Ovary (tissue), 9 donors: ENCODE data around the gene ENPP7. TPM values are rescaled to one million over a fixed set of nuclear protein-coding genes. Genes with fewer than 3 reads are reported as not detected.

ENCODE experiments used
- DNase-seq, 5 donors: peaks; one replicate each; pipeline ENCODE4 v3.0.0-alpha.2; 2019 to 2020
- H3K27ac ChIP-seq, 2 donors: fragments of 200-600 bp; one replicate each; pipeline versions ENCODE4 v1.5.1 to v1.8.0; 2019 to 2022
- H3K27me3 ChIP-seq: fragments of 200-600 bp; one replicate; pipeline ENCODE4 v1.8.0; 2022
- H3K36me3 ChIP-seq: fragments of 200-600 bp; sonication (generic); one replicate; pipeline ENCODE4 v1.5.1; 2019
- H3K4me1 ChIP-seq: one replicate; pipeline ENCODE4 v1.8.1; 2013; ENCODE audit warnings: mild to moderate bottlenecking, moderate library complexity; ENCODE audit not compliant: insufficient read depth
- H3K4me3 ChIP-seq: fragments of 200-600 bp; sonication (generic); one replicate; pipeline ENCODE4 v1.5.1; 2017
- H3K9me3 ChIP-seq, 2 donors: fragments of 200-600 bp in 1 of 2; sonication (generic) in 1 of 2; one replicate each; pipeline versions ENCODE4 v1.5.1 to v1.8.1; 2013 to 2019; ENCODE audit warnings: mild to moderate bottlenecking in 1 of 2, moderate library complexity in 1 of 2
- EP300 ChIP-seq: sonication (generic); formaldehyde crosslinking; IDR thresholded peaks from one replicate; pipeline ENCODE4 v1.6.1; 2017; ENCODE audit warnings: antibody characterized with exemption
- POLR2A ChIP-seq: fragments of 450-650 bp; IDR thresholded peaks from one replicate; pipeline ENCODE4 v1.6.1; 2017; ENCODE audit warnings: antibody characterized with exemption, mild to moderate bottlenecking, moderate library complexity
- WGBS, 3 donors: extraction: QIAGEN DNeasy Blood & Tissue Kit in 1 of 3; methylation state at CpG; one replicate each; pipeline versions ENCODE4 v1.1.5 to v1.1.7; 2013 to 2017; 5-methylcytosine and 5-hydroxymethylcytosine counted together
- intact Hi-C, 4 donors: fragments of 100-400 bp; cut with DNase I; formaldehyde crosslinking; loops; one replicate each; pipeline versions ENCODE4 v1.11.0 to v1.15.1; 2022 to 2023
- polyA plus RNA-seq, 2 donors: library from polyadenylated mRNA; stranded (reverse); fragments of 200-250 nt in 1 of 2; fragments of 350-450 nt in 1 of 2; fragmentation: Illumina TruSeq in 1 of 2; extraction: RNeasy Lipid Tissue Mini Kit (QIAGEN cat#74804) in 1 of 2; gene quantifications; one replicate each; pipeline ENCODE4 v1.2.3, GENCODE V29; 2013 to 2014
- total RNA-seq, 7 donors: library from RNA; depleted of rRNA in 2 of 7; stranded (reverse); fragments of >200 nt in 2 of 7; fragmentation: NEBNext Ultra II Directional in 3 of 7; extraction: Animal tissue kit (Norgen Biotek cat#: 25700) in 3 of 7; gene quantifications; one replicate each; pipeline versions ENCODE4 v1.1.0 to v1.2.4, GENCODE V29; 2016 to 2023
- TF ChIP-seq, protein P1 (sequence below), 3 donors: fragments of 450-650 bp in 2 of 3; fragments of 200-600 bp in 1 of 3; IDR thresholded peaks; one replicate each; pipeline versions ENCODE4 v1.5.1 to v1.8.0; 2016 to 2022; ENCODE audit warnings: antibody characterized with exemption in 3 of 3, mild to moderate bottlenecking in 1 of 3
- donor health status: DM: no; HTN: no; CAD: no; lungs with moderate emphysema.
- donor health status: DM: no; HTN: no; CAD: no.
- donor health status: Bipolar disorder and iron deficiency.
- donor health status: DM: yes; HTN: yes; CAD: no.
- donor health status: DM: no; HTN: no; CAD: no.
- donor health status: DM: yes; HTN: yes; CAD: no.

Gene ENPP7
- total and polyA plus RNA-seq, 9 donors, result not detected

DNA sequence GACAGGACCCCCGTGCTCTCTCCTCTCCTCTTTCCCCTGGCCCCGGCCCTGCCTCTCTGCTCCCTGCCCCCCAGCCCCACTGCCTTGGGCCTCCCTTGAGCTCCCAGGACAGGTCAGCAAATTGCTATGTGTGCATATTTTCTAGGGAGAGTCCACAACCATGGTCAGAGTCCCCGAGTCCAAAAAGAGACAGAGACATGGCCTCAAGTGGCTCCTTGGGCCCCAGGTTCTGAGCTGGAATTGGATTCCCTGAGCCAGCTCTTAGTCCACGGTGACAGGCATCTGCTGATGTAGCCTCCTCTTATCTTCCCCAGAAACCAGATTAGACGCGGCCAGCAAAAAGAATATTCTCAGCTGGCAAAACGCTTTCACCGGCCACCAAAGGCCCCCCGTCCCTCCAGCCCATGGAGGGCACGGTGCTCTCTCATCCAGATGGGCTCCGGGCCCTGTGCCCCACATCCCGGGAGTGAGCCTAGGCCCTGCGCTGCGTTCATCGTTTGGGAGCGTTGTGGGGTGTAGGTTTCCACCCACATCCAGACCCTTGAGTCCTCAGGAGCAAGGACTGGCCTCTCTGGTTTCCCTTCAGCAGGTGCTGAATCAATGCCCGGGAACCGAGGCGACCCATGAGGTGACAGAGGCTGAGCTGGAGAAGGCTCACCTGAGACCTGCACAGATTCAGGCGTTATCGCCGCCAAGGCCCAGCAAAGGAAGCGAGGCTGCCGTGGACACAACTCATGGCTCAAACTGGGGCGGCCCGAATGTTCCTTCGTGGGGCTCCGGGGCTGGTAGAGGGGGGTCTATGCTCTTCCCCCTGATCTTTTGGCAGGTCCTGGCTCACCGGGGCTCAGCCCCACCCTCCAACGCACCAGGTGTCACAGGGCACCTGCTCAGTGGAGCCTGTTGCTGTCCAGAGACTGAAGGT lies 16.3 kb upstream of the ENPP7 start:
- no peak for DNase-seq
- Histone ChIP-seq H3K27me3 (no peaks in the 10 kb centered on the region), H3K36me3 (no peaks in the 10 kb centered on the region), H3K27ac (no peak overlapping the region), H3K9me3 (no peaks in the 10 kb centered on the region), H3K4me3 (no peak overlapping the region), H3K4me1 (no peaks in the 10 kb centered on the region)
- intact Hi-C loops, result no loop called here
- TF ChIP-seq, protein P1, sequence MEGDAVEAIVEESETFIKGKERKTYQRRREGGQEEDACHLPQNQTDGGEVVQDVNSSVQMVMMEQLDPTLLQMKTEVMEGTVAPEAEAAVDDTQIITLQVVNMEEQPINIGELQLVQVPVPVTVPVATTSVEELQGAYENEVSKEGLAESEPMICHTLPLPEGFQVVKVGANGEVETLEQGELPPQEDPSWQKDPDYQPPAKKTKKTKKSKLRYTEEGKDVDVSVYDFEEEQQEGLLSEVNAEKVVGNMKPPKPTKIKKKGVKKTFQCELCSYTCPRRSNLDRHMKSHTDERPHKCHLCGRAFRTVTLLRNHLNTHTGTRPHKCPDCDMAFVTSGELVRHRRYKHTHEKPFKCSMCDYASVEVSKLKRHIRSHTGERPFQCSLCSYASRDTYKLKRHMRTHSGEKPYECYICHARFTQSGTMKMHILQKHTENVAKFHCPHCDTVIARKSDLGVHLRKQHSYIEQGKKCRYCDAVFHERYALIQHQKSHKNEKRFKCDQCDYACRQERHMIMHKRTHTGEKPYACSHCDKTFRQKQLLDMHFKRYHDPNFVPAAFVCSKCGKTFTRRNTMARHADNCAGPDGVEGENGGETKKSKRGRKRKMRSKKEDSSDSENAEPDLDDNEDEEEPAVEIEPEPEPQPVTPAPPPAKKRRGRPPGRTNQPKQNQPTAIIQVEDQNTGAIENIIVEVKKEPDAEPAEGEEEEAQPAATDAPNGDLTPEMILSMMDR (IDR thresholded peaks at IDR 0.05), result no peak
- TF ChIP-seq EP300, result no peak
- no peak for TF ChIP-seq POLR2A
- WGBS, 3 donors, result 65 to 72% (median 70%) methylated on average over 19 to 30 of the region's 30 CpGs

DNA sequence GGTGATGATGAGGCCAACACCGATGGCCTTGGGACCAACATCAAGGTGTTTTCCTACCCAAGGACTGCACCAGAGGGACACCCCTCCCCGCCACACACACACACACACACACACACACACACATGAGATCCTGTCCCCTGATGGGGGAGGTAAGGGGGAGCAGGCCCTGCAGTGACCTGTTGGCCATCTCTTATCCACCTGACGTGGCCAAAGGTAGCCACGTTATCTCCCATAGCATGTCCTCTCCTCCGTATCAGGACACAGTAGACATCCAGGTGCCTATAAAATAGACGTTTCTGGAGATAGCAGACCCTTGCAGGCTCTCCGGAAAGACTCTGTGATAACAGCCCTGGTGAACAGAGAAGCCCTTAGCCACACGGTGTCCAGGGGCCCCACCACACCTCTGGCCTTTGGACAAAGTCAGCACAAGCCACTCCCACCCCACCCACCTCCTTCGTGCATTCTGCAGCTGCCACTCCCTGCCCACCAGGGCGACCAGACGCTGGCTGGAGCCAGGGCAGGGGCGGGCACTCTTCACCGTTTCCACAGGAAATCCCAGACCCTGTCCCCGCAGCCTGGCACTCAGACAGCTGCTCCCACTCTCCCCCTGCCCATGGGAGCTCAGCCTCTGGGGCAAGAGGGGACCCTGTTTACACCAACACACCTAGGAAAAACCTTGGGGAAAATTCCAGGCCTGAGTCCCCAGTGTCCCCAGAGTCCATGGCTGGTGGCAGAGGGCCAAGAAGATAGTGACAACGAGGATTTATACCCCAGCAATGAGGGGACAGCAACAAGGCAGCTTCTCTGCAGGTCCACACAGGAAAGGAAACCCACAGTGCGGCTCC lies 15.4 kb upstream of the ENPP7 start:
- no peak overlapping the region for H3K4me3 ChIP-seq
- H3K36me3 ChIP-seq, result no peaks in the 10 kb centered on the region
- H3K27ac ChIP-seq, result no peak overlapping the region
- H3K27me3 ChIP-seq, result no peaks in the 10 kb centered on the region
- no peaks in the 10 kb centered on the region for H3K4me1 ChIP-seq
- WGBS, 3 donors, result 49 to 57% (median 50%) methylated on average over 16 of the region's 16 CpGs
- TF ChIP-seq, protein P1 (IDR thresholded peaks at IDR 0.05), result no peak
- no peak for TF ChIP-seq EP300
- no peak for TF ChIP-seq POLR2A
- no peak for DNase-seq
- intact Hi-C loops, result no loop called here
- no peaks in the 10 kb centered on the region for H3K9me3 ChIP-seq

DNA sequence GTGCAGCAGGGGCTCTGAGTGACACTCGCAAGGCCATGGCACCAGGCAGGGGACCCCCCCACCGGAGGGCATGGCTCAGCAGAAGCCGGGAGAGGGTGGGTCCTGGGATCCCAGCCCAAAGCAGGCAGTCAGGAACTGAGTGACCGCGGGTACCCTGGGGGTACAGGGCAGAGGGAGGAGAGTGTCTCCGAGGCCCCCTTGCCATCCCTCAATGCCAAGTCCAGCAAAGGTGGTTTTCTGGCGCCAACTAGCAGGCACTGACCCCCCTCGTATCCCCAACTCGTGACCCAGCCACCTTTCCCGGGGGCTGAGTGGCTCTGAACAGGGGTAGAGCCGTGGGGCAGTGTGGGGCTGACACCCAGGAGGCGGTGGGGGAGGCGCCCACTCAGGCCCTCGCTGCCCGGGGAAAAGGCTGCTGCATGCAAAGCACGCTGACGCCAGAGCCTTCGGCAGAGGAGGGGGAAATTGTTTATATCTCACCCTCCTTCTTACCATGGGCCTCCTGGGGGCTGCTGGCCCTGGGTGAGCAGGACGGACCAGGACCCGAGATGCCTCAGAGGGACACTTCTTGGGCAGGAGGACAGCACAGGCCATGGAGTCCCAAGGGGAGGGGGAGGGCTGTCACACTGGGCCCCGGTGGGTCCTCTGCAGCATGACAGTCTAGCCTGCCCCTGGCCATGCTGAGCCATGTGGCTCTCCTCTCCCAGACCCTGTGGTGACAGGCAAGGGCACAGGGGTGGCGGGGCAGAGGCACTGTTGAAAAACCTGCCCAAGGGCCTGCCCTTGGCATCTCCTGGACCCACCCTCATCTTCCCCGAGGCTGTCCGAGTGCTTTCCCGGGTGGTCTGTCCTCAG lies 14.6 kb upstream of the ENPP7 start:
- no peak for TF ChIP-seq EP300
- TF ChIP-seq, protein P1 (IDR thresholded peaks at IDR 0.05), result no peak
- TF ChIP-seq POLR2A, result no peak
- Histone ChIP-seq H3K4me1 (no peaks in the 10 kb centered on the region), H3K4me3 (no peak overlapping the region), H3K27me3 (no peaks in the 10 kb centered on the region), H3K9me3 (no peaks in the 10 kb centered on the region), H3K27ac (no peak overlapping the region), H3K36me3 (no peaks in the 10 kb centered on the region)
- DNase-seq, result no peak
- intact Hi-C loops, result no loop called here
- 38 to 49% (median 43%) methylated on average over 23 to 25 of the region's 25 CpGs for WGBS, 3 donors
